ENCODE measurements around the gene PGGHG.
A peak's percentile ranks its signal among the peaks of the same experiment; 100 is the strongest.

PGGHG gene

DNA sequence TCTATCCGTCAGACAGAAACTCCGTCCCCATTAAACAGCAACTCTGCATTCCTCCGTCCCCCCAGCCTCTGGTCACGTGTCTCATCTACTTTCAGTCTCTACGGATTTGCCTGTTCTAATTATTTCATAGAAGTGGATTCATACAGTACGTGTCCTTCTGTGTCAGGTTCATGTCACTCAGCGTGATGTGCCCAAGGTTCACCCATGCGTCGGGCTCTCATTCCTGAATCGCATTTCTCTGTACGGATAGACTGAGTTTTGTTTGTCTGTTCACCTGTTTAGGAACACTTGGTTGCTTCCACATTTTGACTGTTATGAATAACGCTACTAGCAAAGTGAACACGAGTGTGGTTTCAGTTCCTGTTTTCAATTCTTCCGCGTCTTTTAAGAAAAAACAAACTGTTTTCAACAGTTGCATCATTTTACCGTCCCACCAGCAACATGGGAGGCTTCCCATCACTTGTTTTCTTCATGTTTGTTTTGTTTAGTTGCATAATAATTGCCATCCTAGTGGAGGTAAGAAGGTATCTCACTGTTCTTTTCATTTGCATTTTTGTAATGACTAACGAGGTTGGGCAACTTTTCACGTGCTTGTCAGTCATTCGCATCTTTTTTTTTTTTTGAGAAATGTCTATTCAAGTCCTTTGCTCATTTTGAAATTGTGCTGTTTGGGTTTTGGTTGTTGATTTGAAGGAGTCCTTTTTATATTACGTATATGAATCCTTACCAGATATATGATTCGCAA lies 19.6 kb upstream of the PGGHG start:
- peak; percentile 89 for DNase-seq

DNA sequence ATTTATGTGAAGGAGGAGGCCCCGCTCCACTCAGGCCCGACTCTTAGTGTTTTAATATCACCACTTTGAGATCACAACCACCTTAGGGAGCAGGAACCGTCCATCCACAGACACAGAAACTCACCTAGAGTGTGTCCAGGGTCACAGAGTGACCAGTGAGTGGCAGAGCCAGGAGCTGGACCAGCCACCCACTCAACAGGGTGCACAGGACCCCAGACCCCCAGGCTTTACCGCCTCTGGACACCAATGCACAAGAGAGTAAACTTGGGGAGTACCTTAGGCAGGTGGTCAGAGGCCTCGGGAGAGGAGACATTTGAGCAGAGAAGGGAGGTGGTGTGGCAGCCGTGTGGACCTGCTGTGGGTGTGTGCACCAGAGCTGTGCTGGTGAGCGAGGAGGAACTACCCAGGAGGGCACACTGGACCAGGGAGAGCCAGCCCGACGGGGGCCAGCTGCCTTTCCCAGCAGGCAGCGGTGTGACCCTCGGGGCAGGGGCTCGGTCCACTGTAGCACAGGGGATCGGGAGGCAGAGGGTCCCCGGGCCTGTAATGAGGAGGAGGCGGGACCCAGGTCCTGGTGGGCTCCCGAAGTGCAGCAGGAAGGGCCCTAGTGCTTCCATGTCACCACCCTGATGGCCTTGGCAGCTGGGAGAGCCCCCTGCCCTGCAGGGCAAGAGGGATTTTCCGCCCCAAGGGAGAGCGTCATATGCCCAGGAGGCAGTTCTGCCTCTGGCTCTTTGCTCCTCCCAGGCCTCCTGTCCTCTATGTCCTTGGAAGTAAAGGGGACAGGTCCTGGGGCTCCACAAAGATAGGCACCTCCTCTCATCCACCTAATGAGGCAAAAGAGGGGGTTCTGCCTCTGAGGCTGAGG lies 18.2 kb upstream of the PGGHG start:
- DNase-seq = no peak

DNA sequence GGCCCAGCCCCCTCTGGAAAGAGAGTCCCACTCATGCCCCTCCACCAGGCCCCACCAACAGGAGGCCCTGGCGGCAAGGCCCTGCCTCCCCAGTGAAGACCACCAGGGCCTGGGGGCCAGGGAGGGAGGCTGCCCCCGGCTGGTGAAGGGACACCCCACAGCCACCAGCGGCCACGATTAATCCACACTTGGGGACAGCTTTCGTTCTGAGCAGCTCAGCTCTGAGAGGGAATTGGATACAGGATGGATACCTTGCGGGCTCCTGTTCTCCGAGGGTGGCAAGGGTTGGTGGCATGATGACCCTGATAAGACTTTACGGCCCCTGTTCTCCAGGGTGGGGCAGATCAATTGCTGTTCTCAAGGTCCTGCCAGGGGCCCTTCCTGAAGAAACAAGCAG lies 17.6 kb upstream of the PGGHG start:
- no peak for DNase-seq

DNA sequence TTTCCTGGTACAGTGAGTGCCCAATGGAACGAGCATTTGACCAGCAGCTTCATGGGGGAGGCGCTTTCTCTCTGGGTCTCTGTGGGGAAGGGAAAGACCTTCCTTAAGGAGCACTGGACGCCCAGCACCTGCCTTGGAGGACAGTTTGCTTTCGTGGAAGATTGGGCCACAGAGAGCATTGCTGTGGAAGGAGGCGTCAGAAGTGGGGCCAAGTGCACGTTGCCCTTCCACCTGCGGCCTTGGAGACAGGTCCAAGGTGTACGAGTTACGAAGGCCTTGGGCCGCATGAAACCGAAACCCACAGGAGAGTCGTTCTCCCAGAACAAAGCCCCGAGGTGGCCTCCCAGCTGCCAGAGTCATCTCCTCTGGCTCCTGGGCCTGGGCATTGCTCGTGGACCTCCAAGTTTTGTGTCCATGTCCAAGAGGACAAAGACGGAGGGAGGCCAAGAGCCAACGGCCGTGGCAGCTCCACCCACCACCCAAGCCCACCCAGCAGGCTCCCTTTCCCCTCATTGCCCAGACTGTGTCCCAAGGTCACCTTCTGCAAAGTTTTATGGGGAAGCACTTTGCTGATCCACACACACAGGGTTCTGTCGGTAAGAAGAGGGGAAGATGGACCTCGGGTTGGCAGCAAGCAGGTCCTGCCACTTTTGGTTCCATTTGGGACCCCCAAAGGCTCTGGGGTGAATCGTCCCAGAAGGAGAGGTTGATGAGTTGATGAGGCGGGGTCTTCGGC lies 16.6 kb upstream of the PGGHG start:
- no peak for DNase-seq

DNA sequence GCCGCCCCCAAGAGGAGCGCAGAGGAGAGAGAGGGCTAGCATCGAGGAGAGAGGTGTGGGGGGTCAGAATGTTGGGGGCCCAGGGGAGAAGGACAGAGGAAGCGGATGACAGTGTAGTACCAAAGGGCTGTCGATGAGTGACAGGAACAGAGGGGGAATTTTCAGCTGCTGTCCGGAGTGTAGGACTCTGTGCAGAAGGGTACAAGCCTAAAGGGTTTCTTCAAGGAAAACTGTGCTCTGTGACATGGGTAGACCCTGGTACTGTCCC lies 16.1 kb upstream of the PGGHG start:
- DNase-seq = no peak

DNA sequence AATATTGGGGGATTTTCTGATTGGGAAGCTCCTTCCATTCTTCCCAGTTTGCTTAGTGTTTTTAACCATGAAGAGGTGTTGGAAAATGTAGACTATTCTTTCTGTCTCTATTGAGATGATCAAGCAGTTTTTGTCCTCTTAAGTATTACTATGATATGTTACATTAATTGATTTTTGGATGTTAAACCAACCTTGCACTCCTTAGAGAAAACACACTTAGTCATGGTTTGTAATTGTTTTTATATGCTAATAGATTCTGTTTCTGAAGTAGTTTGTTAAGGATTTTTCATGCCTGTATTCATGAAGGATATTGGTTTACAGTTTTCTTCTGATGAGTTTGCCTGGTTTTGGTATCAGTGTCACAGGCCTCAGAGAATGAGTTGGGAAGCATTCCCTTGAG lies 12.7 kb upstream of the PGGHG start:
- DNase-seq = no peak

DNA sequence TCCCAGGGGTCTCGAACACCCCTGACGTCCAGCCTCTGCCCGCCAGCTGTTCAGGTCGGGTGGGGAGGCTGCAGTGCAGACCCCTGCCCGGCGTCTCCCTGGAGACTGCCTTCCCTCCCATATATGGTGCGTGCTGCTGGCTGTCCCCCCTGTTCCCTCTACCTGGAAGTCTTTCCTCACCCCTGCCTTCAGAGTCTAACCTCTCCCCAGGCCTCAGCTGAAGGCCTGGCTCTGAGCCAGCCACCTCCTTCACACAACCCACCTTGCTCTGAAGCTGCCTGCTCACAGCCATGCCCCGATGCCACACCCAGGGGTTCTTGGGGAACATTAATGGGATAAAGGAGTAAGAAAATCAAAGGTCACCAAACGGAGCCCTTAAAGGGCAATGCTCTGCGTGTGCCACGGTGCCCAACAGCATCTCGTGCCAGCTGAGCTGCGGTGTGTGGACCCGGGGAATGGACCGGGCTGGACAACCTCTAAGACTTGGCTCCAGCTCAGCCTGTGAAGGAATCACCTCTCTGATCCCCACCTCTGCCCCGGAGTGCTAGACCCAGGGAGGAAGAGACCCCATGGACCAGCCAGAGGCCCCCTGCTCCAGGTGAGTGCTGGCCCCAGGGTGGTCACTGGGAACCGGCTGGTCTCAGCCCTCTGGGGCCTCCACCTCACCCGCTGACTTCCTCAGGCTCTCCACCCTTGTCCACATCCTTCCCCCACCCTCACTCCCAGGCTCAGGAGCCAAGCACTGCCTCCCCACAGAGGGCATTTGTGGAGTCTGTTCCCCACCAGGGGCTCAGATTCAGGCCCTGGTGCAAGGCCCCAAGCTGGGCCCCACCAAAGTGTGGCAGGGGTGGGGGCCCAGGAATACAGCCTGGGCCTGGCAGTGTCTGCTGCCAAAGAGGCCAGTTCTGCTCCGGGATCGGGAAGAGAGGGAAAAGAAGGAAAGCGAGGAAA lies 10.7 kb upstream of the PGGHG start, which contains the start of gene NLRP6:
Gene NLRP6, plus strand, starts transcription at position 407 of the 951 bp plus-strand sequence. Its CDS starts 163 bp downstream, at position 570.
- DNase-seq = no peak

DNA sequence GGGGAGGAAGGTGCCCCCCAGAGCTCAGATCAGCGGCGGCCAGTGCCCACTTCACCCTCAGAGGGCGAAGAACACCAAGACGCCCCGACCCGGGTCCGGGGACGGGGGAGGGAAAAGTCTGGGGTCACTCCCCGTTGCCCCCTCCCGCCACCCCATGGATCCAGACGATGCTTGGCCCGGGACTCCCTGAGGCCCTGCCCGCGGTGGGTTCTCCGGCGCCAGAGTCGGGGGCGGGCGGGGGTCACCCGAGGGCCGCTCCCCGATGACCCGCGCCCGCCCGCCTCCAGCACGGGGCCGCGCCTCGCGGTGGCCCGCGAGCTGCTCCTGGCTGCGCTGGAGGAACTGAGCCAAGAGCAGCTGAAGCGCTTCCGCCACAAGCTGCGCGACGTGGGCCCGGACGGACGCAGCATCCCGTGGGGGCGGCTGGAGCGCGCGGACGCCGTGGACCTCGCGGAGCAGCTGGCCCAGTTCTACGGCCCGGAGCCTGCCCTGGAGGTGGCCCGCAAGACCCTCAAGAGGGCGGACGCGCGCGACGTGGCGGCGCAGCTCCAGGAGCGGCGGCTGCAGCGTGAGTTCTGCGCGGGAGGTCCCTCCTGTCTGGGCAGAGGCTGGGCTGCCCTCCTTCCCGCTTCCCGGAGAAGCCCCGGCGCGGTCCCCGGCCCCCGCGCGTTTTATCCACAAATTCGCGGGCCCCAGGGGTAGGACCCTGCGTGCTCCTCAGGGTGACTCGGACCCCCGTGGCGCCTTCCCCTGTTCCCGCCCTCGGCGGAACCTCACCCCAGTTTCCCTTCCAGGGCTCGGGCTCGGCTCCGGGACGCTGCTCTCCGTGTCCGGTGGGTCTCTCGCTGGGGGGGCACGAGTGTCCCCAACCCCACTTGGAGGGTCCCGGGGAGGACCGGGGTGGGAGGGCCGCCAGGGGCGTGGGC lies 9.6 kb upstream of the PGGHG start:
- no peak for DNase-seq

DNA sequence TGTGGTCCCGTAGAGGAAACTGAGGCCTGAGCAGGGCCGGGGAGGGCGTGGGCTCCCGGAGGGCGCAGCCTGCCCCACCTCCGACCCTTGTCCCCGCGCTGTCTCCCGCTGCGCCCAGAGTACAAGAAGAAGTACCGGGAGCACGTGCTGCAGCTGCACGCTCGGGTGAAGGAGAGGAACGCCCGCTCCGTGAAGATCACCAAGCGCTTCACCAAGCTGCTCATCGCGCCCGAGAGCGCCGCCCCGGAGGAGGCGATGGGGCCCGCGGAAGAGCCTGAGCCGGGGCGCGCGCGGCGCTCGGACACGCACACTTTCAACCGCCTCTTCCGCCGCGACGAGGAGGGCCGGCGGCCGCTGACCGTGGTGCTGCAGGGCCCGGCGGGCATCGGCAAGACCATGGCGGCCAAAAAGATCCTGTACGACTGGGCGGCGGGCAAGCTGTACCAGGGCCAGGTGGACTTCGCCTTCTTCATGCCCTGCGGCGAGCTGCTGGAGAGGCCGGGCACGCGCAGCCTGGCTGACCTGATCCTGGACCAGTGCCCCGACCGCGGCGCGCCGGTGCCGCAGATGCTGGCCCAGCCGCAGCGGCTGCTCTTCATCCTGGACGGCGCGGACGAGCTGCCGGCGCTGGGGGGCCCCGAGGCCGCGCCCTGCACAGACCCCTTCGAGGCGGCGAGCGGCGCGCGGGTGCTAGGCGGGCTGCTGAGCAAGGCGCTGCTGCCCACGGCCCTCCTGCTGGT lies 8.8 kb upstream of the PGGHG start:
- DNase-seq = peak; percentile 45

DNA sequence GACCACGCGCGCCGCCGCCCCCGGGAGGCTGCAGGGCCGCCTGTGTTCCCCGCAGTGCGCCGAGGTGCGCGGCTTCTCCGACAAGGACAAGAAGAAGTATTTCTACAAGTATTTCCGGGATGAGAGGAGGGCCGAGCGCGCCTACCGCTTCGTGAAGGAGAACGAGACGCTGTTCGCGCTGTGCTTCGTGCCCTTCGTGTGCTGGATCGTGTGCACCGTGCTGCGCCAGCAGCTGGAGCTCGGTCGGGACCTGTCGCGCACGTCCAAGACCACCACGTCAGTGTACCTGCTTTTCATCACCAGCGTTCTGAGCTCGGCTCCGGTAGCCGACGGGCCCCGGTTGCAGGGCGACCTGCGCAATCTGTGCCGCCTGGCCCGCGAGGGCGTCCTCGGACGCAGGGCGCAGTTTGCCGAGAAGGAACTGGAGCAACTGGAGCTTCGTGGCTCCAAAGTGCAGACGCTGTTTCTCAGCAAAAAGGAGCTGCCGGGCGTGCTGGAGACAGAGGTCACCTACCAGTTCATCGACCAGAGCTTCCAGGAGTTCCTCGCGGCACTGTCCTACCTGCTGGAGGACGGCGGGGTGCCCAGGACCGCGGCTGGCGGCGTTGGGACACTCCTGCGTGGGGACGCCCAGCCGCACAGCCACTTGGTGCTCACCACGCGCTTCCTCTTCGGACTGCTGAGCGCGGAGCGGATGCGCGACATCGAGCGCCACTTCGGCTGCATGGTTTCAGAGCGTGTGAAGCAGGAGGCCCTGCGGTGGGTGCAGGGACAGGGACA lies 8.0 kb upstream of the PGGHG start:
- no peak for DNase-seq

DNA sequence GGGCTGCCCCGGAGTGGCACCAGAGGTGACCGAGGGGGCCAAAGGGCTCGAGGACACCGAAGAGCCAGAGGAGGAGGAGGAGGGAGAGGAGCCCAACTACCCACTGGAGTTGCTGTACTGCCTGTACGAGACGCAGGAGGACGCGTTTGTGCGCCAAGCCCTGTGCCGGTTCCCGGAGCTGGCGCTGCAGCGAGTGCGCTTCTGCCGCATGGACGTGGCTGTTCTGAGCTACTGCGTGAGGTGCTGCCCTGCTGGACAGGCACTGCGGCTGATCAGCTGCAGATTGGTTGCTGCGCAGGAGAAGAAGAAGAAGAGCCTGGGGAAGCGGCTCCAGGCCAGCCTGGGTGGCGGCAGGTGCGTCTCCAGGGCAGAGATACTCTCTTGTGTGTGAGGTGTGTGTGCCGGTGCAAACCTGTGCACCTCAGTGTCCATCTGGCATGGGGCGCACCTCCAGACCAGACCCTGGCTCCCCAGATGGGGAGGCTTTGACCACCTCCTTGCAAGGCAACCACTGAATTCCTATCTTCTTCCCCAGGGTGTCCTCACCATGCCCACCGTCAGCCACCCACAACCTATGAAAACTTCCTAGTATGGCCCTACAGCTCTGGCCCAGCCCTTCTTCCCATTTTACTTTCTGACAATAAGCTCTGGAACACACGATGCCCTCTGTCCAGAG lies 7.3 kb upstream of the PGGHG start:
- DNase-seq = no peak

DNA sequence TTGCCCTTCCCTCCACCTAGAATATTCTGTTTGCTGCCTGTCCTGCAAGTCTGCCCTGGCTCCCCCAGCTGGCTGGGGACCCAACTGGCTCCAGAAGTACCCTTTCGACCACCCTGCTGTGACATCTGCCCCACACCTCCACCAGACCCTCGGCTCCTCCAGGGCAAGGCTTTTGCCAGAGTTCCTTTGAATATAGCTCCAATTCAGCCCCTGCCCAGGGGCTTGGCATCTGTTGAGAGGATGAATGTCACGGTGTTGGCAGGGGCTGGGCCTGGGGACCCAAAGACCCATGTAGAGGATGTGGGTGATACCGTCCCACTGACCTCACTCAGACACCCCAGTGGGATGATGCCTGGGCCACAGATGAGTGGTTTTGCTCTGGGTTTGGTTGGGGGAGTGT lies 6.8 kb upstream of the PGGHG start:
- no peak for DNase-seq

DNA sequence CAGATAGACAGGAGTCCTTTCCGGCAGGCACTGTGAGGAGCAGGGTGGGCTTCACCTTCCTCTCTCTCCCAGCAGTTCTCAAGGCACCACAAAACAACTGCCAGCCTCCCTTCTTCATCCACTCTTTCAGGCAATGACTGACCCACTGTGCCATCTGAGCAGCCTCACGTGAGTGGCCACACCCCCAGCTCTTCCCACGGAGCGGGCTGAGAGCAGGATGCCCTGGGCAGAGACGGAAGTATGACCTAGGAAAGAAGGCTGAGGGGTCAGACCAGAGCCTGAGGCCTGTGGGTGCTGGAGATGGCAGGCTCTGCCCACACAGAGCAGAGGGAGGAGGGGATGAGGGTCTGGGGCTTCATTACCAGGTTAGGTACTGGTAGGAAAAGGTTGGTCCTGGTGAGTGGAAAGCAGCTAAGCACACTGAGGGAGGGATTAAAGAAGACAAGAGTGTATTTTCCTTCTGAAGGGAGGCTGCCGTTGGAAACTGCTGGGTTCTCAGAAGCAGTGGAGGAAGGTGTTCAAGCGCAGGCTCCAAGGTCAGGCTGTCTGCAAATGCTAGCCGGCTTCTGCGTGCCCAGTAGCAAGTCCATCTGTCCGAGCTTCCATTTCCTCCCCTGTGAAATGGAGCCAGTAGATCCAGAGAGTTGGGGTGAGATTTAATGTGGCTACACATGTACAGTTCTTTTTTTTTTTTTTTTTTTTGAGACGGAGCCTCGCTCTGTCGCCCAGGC lies 6.1 kb upstream of the PGGHG start:
- DNase-seq = no peak

DNA sequence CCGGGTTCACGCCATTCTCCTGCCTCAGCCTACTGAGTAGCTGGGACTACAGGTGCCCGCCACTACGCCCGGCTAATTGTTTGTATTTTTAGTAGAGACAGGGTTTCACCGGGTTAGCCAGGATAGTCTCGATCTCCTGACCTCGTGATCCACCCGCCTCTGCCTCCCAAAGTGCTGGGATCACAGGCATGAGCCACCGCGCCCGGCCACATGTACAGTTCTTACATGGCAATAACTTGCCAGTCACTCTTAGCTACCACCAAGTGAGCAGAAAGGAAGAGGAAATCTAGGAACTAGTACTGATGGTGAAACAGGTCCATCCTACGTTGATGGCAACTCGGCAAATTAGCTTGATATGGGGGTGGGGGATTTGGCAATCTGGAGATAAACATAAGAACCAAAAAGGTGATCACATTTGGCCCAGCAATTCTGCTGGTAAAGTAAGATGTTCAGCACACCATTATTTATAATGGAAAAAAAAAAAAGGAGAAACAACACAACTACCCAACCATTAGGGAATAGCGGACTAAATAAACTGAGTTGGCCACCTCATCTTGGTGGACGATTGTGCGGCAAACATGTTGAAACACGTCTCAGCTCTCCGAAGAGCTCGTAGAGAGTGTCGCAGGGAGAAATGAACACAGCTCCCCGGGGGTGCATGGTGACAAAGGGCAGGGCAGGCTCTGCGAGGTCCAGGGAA lies 5.4 kb upstream of the PGGHG start:
- no peak for DNase-seq

DNA sequence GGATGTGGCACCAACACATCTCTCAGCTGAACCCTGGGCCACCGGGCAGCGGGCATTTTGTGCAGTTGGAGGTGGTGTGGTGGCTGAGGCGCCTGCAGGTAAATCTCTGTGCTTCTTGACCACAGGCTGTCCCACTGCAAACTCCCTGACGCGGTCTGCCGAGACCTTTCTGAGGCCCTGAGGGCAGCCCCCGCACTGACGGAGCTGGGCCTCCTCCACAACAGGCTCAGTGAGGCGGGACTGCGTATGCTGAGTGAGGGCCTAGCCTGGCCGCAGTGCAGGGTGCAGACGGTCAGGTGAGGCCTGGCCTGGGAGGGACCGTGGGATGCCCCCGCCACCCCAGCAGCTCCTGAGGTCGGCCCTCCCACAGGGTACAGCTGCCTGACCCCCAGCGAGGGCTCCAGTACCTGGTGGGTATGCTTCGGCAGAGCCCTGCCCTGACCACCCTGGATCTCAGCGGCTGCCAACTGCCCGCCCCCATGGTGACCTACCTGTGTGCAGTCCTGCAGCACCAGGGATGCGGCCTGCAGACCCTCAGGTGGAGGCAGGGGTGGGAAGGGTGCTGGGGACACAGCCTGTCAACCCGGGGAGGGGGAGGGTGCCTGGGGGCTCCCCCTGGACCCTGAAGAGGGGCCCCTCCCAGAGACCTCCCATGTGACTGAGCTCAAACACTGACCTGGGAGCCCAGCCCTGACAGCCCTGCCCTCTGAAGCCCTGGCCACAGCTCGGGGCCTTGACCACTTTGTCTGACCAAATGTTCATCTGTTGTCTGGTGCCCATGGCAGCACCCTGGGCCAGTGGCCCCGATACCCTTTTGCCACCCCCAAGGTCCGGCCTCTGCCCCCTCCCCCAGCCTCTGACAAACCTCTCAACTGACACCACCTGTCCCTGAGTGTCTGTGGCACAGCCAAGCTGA lies 4.6 kb upstream of the PGGHG start:
- DNase-seq = no peak

DNA sequence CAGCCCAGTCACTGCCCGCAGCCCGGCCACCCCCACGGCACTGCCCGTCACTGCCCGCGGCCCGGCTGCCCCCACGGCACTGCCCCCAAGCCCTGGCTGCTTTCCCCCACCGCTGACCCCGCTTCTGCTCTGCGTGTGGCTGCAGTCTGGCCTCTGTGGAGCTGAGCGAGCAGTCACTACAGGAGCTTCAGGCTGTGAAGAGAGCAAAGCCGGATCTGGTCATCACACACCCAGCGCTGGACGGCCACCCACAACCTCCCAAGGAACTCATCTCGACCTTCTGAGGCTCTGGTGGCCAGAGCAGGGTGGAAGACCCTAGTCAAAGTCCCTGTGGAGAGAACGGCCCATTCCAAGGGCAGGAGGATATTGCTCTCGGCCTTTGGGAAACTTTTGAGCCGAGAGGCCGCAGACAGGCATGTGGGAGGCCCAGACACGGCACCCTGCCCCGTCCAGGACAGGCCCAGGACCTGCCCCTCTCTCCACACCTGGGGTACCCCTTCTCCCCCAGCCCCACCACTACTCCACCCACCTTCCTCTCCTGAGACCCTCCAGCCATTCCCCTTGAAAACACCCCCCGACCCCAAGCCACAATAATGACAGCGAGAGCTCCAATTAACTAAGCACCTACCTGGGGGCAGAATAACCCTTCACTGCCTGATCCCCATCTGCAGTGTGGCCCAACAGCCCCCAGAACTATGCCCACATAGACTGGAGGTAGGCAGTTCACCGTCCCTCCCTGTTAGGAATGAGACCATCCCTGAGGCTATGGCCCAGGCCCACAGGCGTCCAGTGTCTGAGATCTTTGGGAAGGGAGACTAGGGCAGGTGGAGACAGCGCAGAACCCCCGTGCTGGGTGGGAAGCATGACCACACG lies 3.7 kb upstream of the PGGHG start:
- no peak for DNase-seq

All from central memory CD4-positive, alpha-beta T cell (primary cell).